SJCRH30 (cell line): ENCODE measurements around the gene TAF4B. TPM values are rescaled to one million over a fixed set of nuclear protein-coding genes. Genes with fewer than 3 reads are reported as not detected.
"Not testable (repeated sequence)": the region's sequence is repeated elsewhere in the genome, so short reads cannot be mapped to it uniquely, and the experiment has no call there.

Experiments used
- DNase-seq, 2 experiments: peaks; one replicate each; pipeline ENCODE4 v3.0.0-alpha.2; 2015 to 2020
- H3K27ac ChIP-seq: fragments of 250-450 bp; sonication (Bioruptor Pico); 2 replicates; pipeline ENCODE4 v1.5.1; 2020; ENCODE audit warnings: mild to moderate bottlenecking, moderate library complexity
- H3K27me3 ChIP-seq: fragments of 250-450 bp; sonication (Bioruptor Pico); 2 replicates; pipeline ENCODE4 v1.5.1; 2020; ENCODE audit warnings: mild to moderate bottlenecking, moderate library complexity
- H3K36me3 ChIP-seq: fragments of 250-450 bp; sonication (Bioruptor Pico); 2 replicates; pipeline ENCODE4 v1.5.1; 2020; ENCODE audit warnings: mild to moderate bottlenecking, moderate library complexity
- H3K4me1 ChIP-seq: fragments of 250-450 bp; sonication (Bioruptor Pico); 2 replicates; pipeline ENCODE4 v1.5.1; 2020; ENCODE audit warnings: mild to moderate bottlenecking, moderate library complexity
- H3K4me3 ChIP-seq: fragments of 250-450 bp; sonication (Bioruptor Pico); 2 replicates; pipeline ENCODE4 v1.5.1; 2020; ENCODE audit warnings: mild to moderate bottlenecking, moderate library complexity
- H3K9me3 ChIP-seq: fragments of 250-450 bp; sonication (Bioruptor Pico); replicated peaks from 2 replicates; pipeline ENCODE4 v1.5.1; 2020; ENCODE audit warnings: mild to moderate bottlenecking, moderate library complexity
- total RNA-seq: library from RNA; depleted of rRNA; stranded (reverse); fragments of >200 nt; shearing (Covaris generic); gene quantifications from 2 replicates; pipeline ENCODE4 v1.2.3, GENCODE V29; 2014

Gene TAF4B
- total RNA-seq, 1 experiment from 2014 or later, result 10.1 TPM

DNA sequence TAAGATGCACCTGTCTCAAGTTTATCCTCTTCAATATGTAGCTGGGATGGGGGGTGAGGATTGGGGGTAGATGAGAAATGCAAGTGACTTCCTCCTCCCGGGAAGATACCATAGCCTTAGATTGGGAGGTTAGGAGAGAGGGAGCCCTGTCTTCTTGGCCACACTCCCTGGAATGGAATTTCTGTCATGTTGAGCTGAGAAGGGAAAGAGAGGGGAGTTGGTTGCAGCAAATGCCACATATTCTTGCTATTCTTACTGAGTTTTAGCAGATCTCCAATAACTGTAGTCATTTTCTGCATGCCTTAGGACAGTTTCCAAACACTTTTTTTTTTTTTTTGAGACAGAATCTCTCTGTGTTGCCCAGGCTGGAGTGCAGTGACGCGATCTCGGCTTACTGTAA, 35.9 kb downstream of the TAF4B start:
- no peak overlapping the region for H3K27ac ChIP-seq
- DNase-seq, result no peak

GRCh38 chr18:26267357-26267930, 41.2 kb downstream of the TAF4B start:
- H3K4me1 ChIP-seq, result no peaks in the 10 kb centered on the region
- H3K9me3 ChIP-seq, result no peaks in the 10 kb centered on the region
- no peaks in the 10 kb centered on the region; the same call in 1 of the 2 replicates for H3K36me3 ChIP-seq
- no peaks in the 10 kb centered on the region for H3K27me3 ChIP-seq
- no peak overlapping the region for H3K27ac ChIP-seq
- no peak overlapping the region for H3K4me3 ChIP-seq
- DNase-seq, result no peak

More for the DNA sequence above, 35.9 kb downstream of the TAF4B start:
- H3K36me3 ChIP-seq, result no peaks in the 10 kb centered on the region; the same call in 1 of the 2 replicates
- no peaks in the 10 kb centered on the region for H3K9me3 ChIP-seq
- H3K4me1 ChIP-seq, result no peaks in the 10 kb centered on the region
- no peaks in the 10 kb centered on the region for H3K27me3 ChIP-seq
- no peak overlapping the region for H3K4me3 ChIP-seq

DNA sequence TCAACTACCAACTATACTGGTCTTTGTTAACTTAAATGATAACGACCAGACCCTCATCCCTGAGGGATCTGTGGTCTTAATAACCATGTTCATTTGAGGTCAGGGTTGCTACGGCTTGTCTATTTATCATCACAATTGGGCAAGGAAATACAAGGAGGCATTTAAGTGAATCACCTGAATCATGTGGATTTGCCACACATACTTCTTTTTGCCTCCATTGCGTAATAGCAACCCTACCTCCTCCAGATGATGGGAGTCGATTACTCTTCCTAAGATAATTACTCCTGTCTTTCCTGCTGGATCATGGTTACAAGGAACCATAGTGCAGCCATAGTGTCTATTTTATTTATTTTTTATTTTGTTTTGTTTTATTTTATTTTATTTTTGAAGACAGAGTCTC, 42.2 kb downstream of the TAF4B start:
- Histone ChIP-seq H3K4me1 (no peaks in the 10 kb centered on the region), H3K9me3 (no peaks in the 10 kb centered on the region), H3K36me3 (no peaks in the 10 kb centered on the region; the same call in 1 of the 2 replicates), H3K27ac (no peak overlapping the region), H3K4me3 (no peak overlapping the region), H3K27me3 (no peaks in the 10 kb centered on the region)
- DNase-seq, result no peak

DNA sequence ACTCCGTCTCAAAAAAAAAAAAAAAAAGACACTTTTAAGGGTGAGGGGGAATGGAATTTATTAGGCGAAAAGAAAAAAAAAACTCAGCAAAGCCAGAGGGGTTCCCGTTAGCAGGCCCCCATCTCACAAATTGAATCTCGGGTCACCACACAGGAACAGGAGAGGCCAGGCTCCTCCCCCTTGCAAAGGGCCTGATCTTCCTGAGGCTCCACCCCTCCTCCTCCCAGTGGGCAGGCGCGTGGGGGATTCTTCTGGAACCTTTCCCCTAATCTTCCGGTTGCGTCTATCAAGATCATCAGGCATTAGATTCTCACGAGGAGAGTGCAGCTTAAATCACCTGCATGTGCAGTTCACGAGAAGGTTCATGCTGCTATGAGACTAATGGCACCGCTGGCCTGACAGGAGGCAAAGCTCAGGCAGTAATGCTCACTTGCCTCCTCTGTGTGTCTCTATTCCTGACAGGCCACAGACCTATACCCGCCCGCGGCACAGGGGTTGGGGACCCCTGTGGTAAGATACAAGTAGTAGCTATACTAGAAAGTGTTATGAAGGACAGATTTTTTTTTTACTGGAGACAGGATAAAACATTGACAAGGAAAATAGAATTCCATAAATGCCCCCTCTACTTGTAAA, 45.8 kb downstream of the TAF4B start:
- Histone ChIP-seq H3K4me1 (no peaks in the 10 kb centered on the region), H3K36me3 (no peaks in the 10 kb centered on the region; the same call in 1 of the 2 replicates), H3K4me3 (no peak overlapping the region), H3K27me3 (no peaks in the 10 kb centered on the region), H3K27ac (no peak overlapping the region), H3K9me3 (no peaks in the 10 kb centered on the region)
- no peak for DNase-seq

GRCh38 chr18:26277374-26277773, 51.1 kb downstream of the TAF4B start:
- Histone ChIP-seq H3K36me3 (no peaks in the 10 kb centered on the region; the same call in 1 of the 2 replicates), H3K9me3 (no peaks in the 10 kb centered on the region), H3K4me1 (no peaks in the 10 kb centered on the region), H3K4me3 (no peak overlapping the region), H3K27ac (no peak overlapping the region), H3K27me3 (no peaks in the 10 kb centered on the region)
- DNase-seq, result no peak

GRCh38 chr18:26279428-26279827, 53.2 kb downstream of the TAF4B start:
- Histone ChIP-seq H3K36me3 (no peaks in the 10 kb centered on the region; the same call in 1 of the 2 replicates), H3K9me3 (no peaks in the 10 kb centered on the region), H3K27me3 (no peaks in the 10 kb centered on the region), H3K4me1 (no peaks in the 10 kb centered on the region), H3K4me3 (no peak overlapping the region), H3K27ac (no peak overlapping the region)
- DNase-seq, result no peak

- Histone ChIP-seq H3K9me3 (no peaks in the 10 kb centered on the region), H3K4me3 (no peak overlapping the region), H3K36me3 (no peaks in the 10 kb centered on the region), H3K4me1 (no peaks in the 10 kb centered on the region), H3K27ac (no peak overlapping the region), H3K27me3 (no peaks in the 10 kb centered on the region)
- peak in 1 of 2 experiments; percentile 5 for DNase-seq
Measured at GRCh38 chr18:26286008-26286407, 59.8 kb downstream of the TAF4B start.

DNA sequence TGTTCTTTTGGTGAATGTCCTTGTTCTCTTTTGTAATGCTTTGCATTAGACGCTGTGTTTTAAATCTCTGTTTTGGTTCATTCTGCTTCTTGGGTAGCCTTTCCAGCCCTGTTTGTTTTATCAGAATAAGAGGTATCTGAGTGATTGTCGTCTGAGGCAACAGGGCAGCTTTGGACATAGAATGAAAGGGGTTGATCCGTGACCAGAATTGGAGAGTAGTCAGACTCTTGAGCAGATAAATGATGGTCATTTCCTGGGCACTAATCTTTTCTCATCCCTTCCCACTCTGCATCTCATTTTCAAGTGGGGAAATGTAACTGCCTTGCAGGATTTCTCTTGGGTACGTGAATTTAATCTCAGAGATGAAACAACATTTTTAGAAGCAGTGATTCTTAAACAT, 61.4 kb downstream of the TAF4B start:
- H3K9me3 ChIP-seq, result no peaks in the 10 kb centered on the region
- H3K4me1 ChIP-seq, result no peaks in the 10 kb centered on the region
- H3K36me3 ChIP-seq, result no peaks in the 10 kb centered on the region
- H3K27me3 ChIP-seq, result no peaks in the 10 kb centered on the region
- DNase-seq, result no peak
- H3K4me3 ChIP-seq, result no peak overlapping the region
- H3K27ac ChIP-seq, result no peak overlapping the region

- no peaks in the 10 kb centered on the region for H3K9me3 ChIP-seq
- no peaks in the 10 kb centered on the region for H3K4me1 ChIP-seq
- no peak for DNase-seq
- no peaks in the 10 kb centered on the region for H3K27me3 ChIP-seq
- H3K36me3 ChIP-seq, result no peaks in the 10 kb centered on the region
- no peak overlapping the region for H3K4me3 ChIP-seq
- H3K27ac ChIP-seq, result no peak overlapping the region
Measured at GRCh38 chr18:26290385-26290784, 64.1 kb downstream of the TAF4B start.

DNA sequence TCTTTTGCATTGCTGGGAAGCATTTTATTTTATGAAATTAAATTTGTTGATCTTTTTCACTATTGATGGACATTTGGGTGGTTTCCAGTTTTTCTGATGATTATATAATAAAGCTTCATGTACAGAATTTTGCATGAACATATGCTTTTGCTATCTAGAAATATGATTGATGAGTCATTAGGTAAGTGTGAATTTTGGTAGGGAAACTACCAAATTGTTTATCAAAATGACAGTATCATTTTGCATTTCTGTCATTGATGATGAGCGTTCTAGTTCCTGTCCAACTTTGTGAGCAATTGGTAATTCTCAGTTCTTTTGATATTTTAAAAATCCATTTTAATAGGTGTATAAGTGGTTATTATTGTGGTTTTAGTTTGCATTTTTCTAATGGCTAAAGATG, 67.7 kb downstream of the TAF4B start:
- Histone ChIP-seq H3K36me3 (no peaks in the 10 kb centered on the region), H3K4me3 (no peak overlapping the region), H3K27me3 (no peaks in the 10 kb centered on the region), H3K27ac (no peak overlapping the region), H3K9me3 (no peaks in the 10 kb centered on the region), H3K4me1 (no peaks in the 10 kb centered on the region)
- no peak for DNase-seq

GRCh38 chr18:26298107-26298506, 71.9 kb downstream of the TAF4B start:
- Histone ChIP-seq H3K9me3 (no peaks in the 10 kb centered on the region), H3K4me3 (no peak overlapping the region), H3K27me3 (no peaks in the 10 kb centered on the region), H3K27ac (no peak overlapping the region), H3K4me1 (peaks cover 5% of the 10 kb centered on the region; the same call in 1 of the 2 replicates), H3K36me3 (no peaks in the 10 kb centered on the region)
- no peak for DNase-seq

GRCh38 chr18:26301681-26302080, 75.4 kb downstream of the TAF4B start:
- DNase-seq, result peak; percentile 24 to 55
- H3K27ac ChIP-seq, result no peak overlapping the region
- no peaks in the 10 kb centered on the region for H3K27me3 ChIP-seq
- peaks cover 5% of the 10 kb centered on the region; the same call in 1 of the 2 replicates for H3K4me1 ChIP-seq
- no peak overlapping the region for H3K4me3 ChIP-seq
- H3K36me3 ChIP-seq, result no peaks in the 10 kb centered on the region
- no peaks in the 10 kb centered on the region for H3K9me3 ChIP-seq

DNA sequence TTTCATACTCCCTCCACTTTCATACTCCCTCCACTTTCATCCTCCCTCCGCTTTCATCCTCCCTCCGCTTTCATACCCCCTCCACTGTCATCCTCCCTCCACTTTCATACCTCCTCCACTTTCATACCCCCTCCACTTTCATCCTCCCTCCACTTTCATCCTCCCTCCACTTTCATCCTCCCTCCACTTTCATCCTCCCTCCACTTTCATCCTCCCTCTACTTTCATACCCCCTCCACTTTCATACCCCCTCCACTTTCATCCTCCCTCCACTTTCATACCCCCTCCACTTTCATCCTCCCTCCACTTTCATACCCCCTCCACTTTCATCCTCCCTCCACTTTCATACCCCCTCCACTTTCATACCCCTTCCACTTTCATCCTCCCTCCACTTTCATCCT, 77.0 kb downstream of the TAF4B start:
- DNase-seq, H3K9me3 ChIP-seq, H3K27me3 ChIP-seq, H3K27ac ChIP-seq, H3K4me1 ChIP-seq, H3K36me3 ChIP-seq, H3K4me3 ChIP-seq: not testable (repeated sequence)

DNA sequence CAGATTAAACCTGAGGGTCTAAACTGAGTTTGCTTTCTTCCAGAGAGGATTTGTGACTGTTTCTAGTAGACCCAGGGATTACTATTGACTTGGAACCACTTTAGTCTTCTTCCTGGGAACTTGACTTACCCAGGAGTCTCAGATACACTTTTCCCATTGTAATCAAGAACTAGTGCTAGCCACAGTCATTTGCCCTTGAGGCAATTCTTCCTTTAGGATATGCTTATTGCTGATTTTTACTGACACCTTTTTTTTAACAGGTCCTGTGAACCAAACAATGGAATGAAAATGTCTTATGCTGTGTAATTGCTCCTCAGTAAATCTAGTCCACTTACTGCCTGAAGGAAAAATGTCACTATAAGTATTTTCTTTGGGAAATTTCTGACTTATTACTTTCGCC, 78.3 kb downstream of the TAF4B start:
- H3K27me3 ChIP-seq, result no peaks in the 10 kb centered on the region
- no peak overlapping the region for H3K27ac ChIP-seq
- no peaks in the 10 kb centered on the region for H3K9me3 ChIP-seq
- H3K4me3 ChIP-seq, result no peak overlapping the region
- H3K36me3 ChIP-seq, result no peaks in the 10 kb centered on the region
- peaks cover 5% of the 10 kb centered on the region; the same call in 1 of the 2 replicates for H3K4me1 ChIP-seq
- DNase-seq, result no peak

DNA sequence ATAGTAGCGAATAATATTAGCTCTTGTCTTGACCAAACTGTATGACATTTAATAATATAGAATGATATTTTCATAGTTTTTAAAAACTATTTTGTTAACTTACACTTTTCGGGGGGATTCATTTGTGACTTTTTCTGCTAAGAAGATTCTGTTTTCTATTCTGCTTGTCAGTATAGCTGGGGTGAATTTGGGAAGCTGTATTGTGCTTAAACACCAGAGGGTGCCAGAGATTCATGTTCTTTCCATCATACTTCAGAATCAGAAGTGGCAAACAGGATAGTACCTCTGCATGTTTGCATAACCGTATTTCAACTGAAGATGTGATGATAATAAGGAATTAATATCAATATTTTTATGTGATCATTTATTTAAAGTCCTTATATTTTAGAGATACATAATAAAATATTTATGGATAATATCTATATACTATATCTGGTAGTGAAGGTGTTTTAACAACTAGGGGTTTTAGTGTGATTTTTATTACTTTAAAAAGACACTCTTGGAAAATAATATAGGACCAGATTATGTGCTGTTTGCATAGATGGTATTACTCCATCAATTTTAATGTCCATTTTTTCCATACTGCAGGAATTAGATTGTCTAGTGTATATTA, 81.0 kb downstream of the TAF4B start:
- no peaks in the 10 kb centered on the region for H3K9me3 ChIP-seq
- H3K36me3 ChIP-seq, result no peaks in the 10 kb centered on the region
- no peaks in the 10 kb centered on the region for H3K4me1 ChIP-seq
- H3K27ac ChIP-seq, result no peak overlapping the region
- H3K27me3 ChIP-seq, result no peaks in the 10 kb centered on the region
- no peak overlapping the region for H3K4me3 ChIP-seq
- DNase-seq, result peak; percentile 3 to 62
